Natural killer cell treated with Interleukin-12 subunit alpha and Interleukin-12 subunit beta and Interleukin-15 and Interleukin-18, amount 100 ng/mL, for 72 hours (primary cell): ENCODE results near the gene CPA2. TPM values are rescaled to one million over a fixed set of nuclear protein-coding genes. Genes with fewer than 3 reads are reported as not detected.

Source experiments
- ATAC-seq, 2 donors: fragments of 150-1000 bp; cut with Tn5 transposase in 1 of 2; sonication (Bioruptor Pico), chemical (Tn5 transposase) in 1 of 2; 2 replicates each; pipeline ENCODE4 v1.10.0; 2021
- DNase-seq: peaks from one replicate; pipeline ENCODE4 v3.0.0; 2022; ENCODE audit warnings: low spot score
- H3K27ac Mint-ChIP-seq, 2 donors: 1 replicate in 1 of 2; 2 replicates in 1 of 2; pipeline ENCODE4 v1.8.0; 2022; ENCODE audit warnings: mixed read lengths in 2 of 2, mild to moderate bottlenecking in 1 of 2, moderate library complexity in 1 of 2
- H3K27me3 Mint-ChIP-seq, 2 donors: 1 replicate in 1 of 2; 2 replicates in 1 of 2; pipeline ENCODE4 v1.8.0; 2022; ENCODE audit warnings: mixed read lengths in 2 of 2
- H3K36me3 Mint-ChIP-seq: one replicate; pipeline ENCODE4 v1.8.0; 2022; ENCODE audit warnings: mixed read lengths
- H3K4me1 Mint-ChIP-seq, 2 donors: 1 replicate in 1 of 2; 2 replicates in 1 of 2; pipeline ENCODE4 v1.8.0; 2022; ENCODE audit warnings: low read depth in 2 of 2, mixed read lengths in 2 of 2, mild to moderate bottlenecking in 1 of 2
- H3K4me3 Mint-ChIP-seq: one replicate; pipeline ENCODE4 v1.8.0; 2022; ENCODE audit warnings: mixed read lengths
- H3K9me3 Mint-ChIP-seq: 2 replicates; pipeline ENCODE4 v1.8.0; 2022; ENCODE audit warnings: mixed read lengths
- total RNA-seq, 2 donors: library from RNA; stranded (reverse); gene quantifications; one replicate each; pipeline ENCODE4 v1.2.3, GENCODE V29; 2022

The CPA2 gene
- total RNA-seq, 2 donors from 2014 or later = not detected

GRCh38 chr7:130278860-130279259 is 12.2 kb downstream of the CPA2 start:
- no peak overlapping the region for H3K27ac Mint-ChIP-seq
- H3K4me3 Mint-ChIP-seq = no peak overlapping the region
- DNase-seq (no peak), ATAC-seq (no peak)
- H3K27me3 Mint-ChIP-seq = peaks cover 25 to 40% of the 10 kb centered on the region in 2 donors
- H3K4me1 Mint-ChIP-seq = no peaks in the 10 kb centered on the region
- H3K9me3 Mint-ChIP-seq = no peaks in the 10 kb centered on the region
- H3K36me3 Mint-ChIP-seq = no peaks in the 10 kb centered on the region

GRCh38 chr7:130279286-130279685 is 12.6 kb downstream of the CPA2 start:
- Mint-ChIP-seq H3K27me3 (peaks cover 27 to 40% of the 10 kb centered on the region in 2 donors), H3K36me3 (no peaks in the 10 kb centered on the region), H3K4me3 (no peak overlapping the region), H3K27ac (no peak overlapping the region), H3K9me3 (no peaks in the 10 kb centered on the region), H3K4me1 (no peaks in the 10 kb centered on the region)
- ATAC-seq (no peak), DNase-seq (no peak)

- Mint-ChIP-seq H3K4me3 (no peak overlapping the region), H3K36me3 (no peaks in the 10 kb centered on the region), H3K27me3 (peaks cover 27 to 40% of the 10 kb centered on the region in 2 donors), H3K9me3 (no peaks in the 10 kb centered on the region), H3K4me1 (no peaks in the 10 kb centered on the region), H3K27ac (no peak overlapping the region)
- ATAC-seq = no peak
- no peak for DNase-seq
Observed at GRCh38 chr7:130279906-130280305, 13.2 kb downstream of the CPA2 start.

GRCh38 chr7:130281260-130281659 is 14.6 kb downstream of the CPA2 start:
- peaks cover 23 to 32% of the 10 kb centered on the region in 2 donors for H3K27me3 Mint-ChIP-seq
- no peaks in the 10 kb centered on the region for H3K36me3 Mint-ChIP-seq
- DNase-seq (no peak), ATAC-seq (no peak)
- no peak overlapping the region for H3K4me3 Mint-ChIP-seq
- H3K9me3 Mint-ChIP-seq = no peaks in the 10 kb centered on the region
- H3K4me1 Mint-ChIP-seq = no peaks in the 10 kb centered on the region
- H3K27ac Mint-ChIP-seq = no peak overlapping the region

GRCh38 chr7:130286881-130287280 is 20.2 kb downstream of the CPA2 start:
- H3K9me3 Mint-ChIP-seq = no peaks in the 10 kb centered on the region
- H3K27ac Mint-ChIP-seq = no peak overlapping the region
- ATAC-seq (no peak), DNase-seq (no peak)
- H3K36me3 Mint-ChIP-seq = no peaks in the 10 kb centered on the region
- no peak overlapping the region for H3K4me3 Mint-ChIP-seq
- H3K27me3 Mint-ChIP-seq = peaks cover 13 to 17% of the 10 kb centered on the region in 2 donors
- no peaks in the 10 kb centered on the region for H3K4me1 Mint-ChIP-seq

- Mint-ChIP-seq H3K36me3 (no peaks in the 10 kb centered on the region), H3K4me3 (no peak overlapping the region), H3K9me3 (no peaks in the 10 kb centered on the region), H3K27ac (no peak overlapping the region), H3K27me3 (peaks cover 13 to 17% of the 10 kb centered on the region in 2 donors), H3K4me1 (no peaks in the 10 kb centered on the region)
- no peak for ATAC-seq
- DNase-seq = no peak
Observed at GRCh38 chr7:130288168-130288567, 21.5 kb downstream of the CPA2 start.

- Mint-ChIP-seq H3K4me1 (no peaks in the 10 kb centered on the region), H3K27me3 (peaks cover 10 to 11% of the 10 kb centered on the region in 2 donors), H3K27ac (no peak overlapping the region), H3K9me3 (no peaks in the 10 kb centered on the region), H3K36me3 (no peaks in the 10 kb centered on the region), H3K4me3 (no peak overlapping the region)
- DNase-seq (no peak), ATAC-seq (no peak)
Observed at GRCh38 chr7:130288829-130289228, 22.2 kb downstream of the CPA2 start.

- no peaks in the 10 kb centered on the region for H3K9me3 Mint-ChIP-seq
- H3K36me3 Mint-ChIP-seq = no peaks in the 10 kb centered on the region
- no peak for DNase-seq
- no peak for ATAC-seq
- H3K4me1 Mint-ChIP-seq = no peaks in the 10 kb centered on the region
- H3K27ac Mint-ChIP-seq = no peak overlapping the region
- H3K27me3 Mint-ChIP-seq = peaks cover 4 to 5% of the 10 kb centered on the region in 2 donors
- no peak overlapping the region for H3K4me3 Mint-ChIP-seq
Observed at GRCh38 chr7:130289478-130289877, 22.8 kb downstream of the CPA2 start.

GRCh38 chr7:130290745-130291144 is 24.1 kb downstream of the CPA2 start:
- ATAC-seq (no peak), DNase-seq (no peak)
- no peak overlapping the region for H3K27ac Mint-ChIP-seq
- H3K36me3 Mint-ChIP-seq = no peaks in the 10 kb centered on the region
- no peaks in the 10 kb centered on the region for H3K4me1 Mint-ChIP-seq
- no peak overlapping the region for H3K4me3 Mint-ChIP-seq
- H3K9me3 Mint-ChIP-seq = no peaks in the 10 kb centered on the region
- H3K27me3 Mint-ChIP-seq = peaks cover 0 to 4% of the 10 kb centered on the region in 2 donors

- H3K27me3 Mint-ChIP-seq = peaks cover 0 to 4% of the 10 kb centered on the region in 2 donors
- no peaks in the 10 kb centered on the region for H3K9me3 Mint-ChIP-seq
- DNase-seq (no peak), ATAC-seq (no peak)
- H3K4me3 Mint-ChIP-seq = no peak within 1 kb of the TSS
- H3K4me1 Mint-ChIP-seq = no peaks in the 10 kb centered on the region
- H3K36me3 Mint-ChIP-seq = no peaks in the 10 kb centered on the region
- no peak within 1 kb of the TSS for H3K27ac Mint-ChIP-seq
Observed at GRCh38 chr7:130292682-130293257, 26.1 kb downstream of the CPA2 start, which contains the start of gene CPA4. Gene CPA4 (plus strand): TSS chr7:130293161. CDS start chr7:130293181, 20 bp downstream.

GRCh38 chr7:130293521-130293920 is 26.9 kb downstream of the CPA2 start:
- no peak overlapping the region for H3K27ac Mint-ChIP-seq
- no peaks in the 10 kb centered on the region for H3K36me3 Mint-ChIP-seq
- ATAC-seq (no peak), DNase-seq (no peak)
- H3K4me3 Mint-ChIP-seq = no peak overlapping the region
- H3K4me1 Mint-ChIP-seq = no peaks in the 10 kb centered on the region
- peaks cover 0 to 4% of the 10 kb centered on the region in 2 donors for H3K27me3 Mint-ChIP-seq
- H3K9me3 Mint-ChIP-seq = no peaks in the 10 kb centered on the region

GRCh38 chr7:130294314-130294713 is 27.7 kb downstream of the CPA2 start:
- DNase-seq (no peak), ATAC-seq (no peak)
- Mint-ChIP-seq H3K4me3 (no peak overlapping the region), H3K27ac (no peak overlapping the region), H3K4me1 (no peaks in the 10 kb centered on the region), H3K27me3 (peaks cover 0 to 4% of the 10 kb centered on the region in 2 donors), H3K36me3 (no peaks in the 10 kb centered on the region), H3K9me3 (no peaks in the 10 kb centered on the region)

- DNase-seq (no peak), ATAC-seq (no peak)
- Mint-ChIP-seq H3K4me1 (no peaks in the 10 kb centered on the region), H3K27ac (no peak overlapping the region), H3K36me3 (no peaks in the 10 kb centered on the region), H3K4me3 (no peak overlapping the region), H3K9me3 (no peaks in the 10 kb centered on the region), H3K27me3 (peaks cover 6 to 7% of the 10 kb centered on the region in 2 donors)
Observed at GRCh38 chr7:130296221-130296951, 29.7 kb downstream of the CPA2 start.

- Mint-ChIP-seq H3K4me1 (no peaks in the 10 kb centered on the region), H3K36me3 (no peaks in the 10 kb centered on the region), H3K27ac (no peak overlapping the region)
Observed at GRCh38 chr7:130297628-130298543, 31.2 kb downstream of the CPA2 start.

More at GRCh38 chr7:130297628-130298543, 31.2 kb downstream of the CPA2 start:
- no peak for ATAC-seq
- Mint-ChIP-seq H3K9me3 (no peaks in the 10 kb centered on the region), H3K27me3 (peaks cover 7 to 8% of the 10 kb centered on the region in 2 donors), H3K4me3 (no peak overlapping the region)
- no peak for DNase-seq
